Activated naive CD4-positive, alpha-beta T cell treated with anti-CD3 and anti-CD28 coated beads for 36 hours (primary cell): Measurements from ENCODE around the gene MS4A18. TPM values are rescaled to one million over a fixed set of nuclear protein-coding genes. Genes with fewer than 3 reads are reported as not detected.

Source experiments
- total RNA-seq, 2 experiments: library from RNA; stranded (reverse); gene quantifications; one replicate each; pipeline ENCODE4 v1.2.3, GENCODE V29; 2021

The MS4A18 gene
- total RNA-seq, 2 experiments from 2014 or later: not detected

Other genes starting within 250 kb of the MS4A18 start
- not detected for gene MS4A12, start 231.9 kb upstream of the MS4A18 start, total RNA-seq
- not detected for gene MS4A13, start 209.3 kb upstream of the MS4A18 start, total RNA-seq
- not detected for gene MS4A8, start 25.1 kb upstream of the MS4A18 start, total RNA-seq
- not detected for gene MS4A15, start 32.1 kb downstream of the MS4A18 start, total RNA-seq
- gene MS4A10, start 60.6 kb downstream of the MS4A18 start, total RNA-seq: not detected
- gene CCDC86, start 117.4 kb downstream of the MS4A18 start, total RNA-seq: 10 to 100 TPM; 38.8 to 41.2 TPM
- gene PTGDR2, start 131.2 kb downstream of the MS4A18 start, total RNA-seq: under 1 TPM; 0.14 to 0.17 TPM
- not detected for gene ZP1, start 142.8 kb downstream of the MS4A18 start, total RNA-seq
- 100 to 1,000 TPM; 108 to 119 TPM for gene PRPF19, start 181.9 kb downstream of the MS4A18 start, total RNA-seq
- 100 to 1,000 TPM in 1 of 2 experiments, 10 to 100 TPM in 1; 94.0 to 103 TPM for gene TMEM109, start 189.4 kb downstream of the MS4A18 start, total RNA-seq
- gene TMEM132A, start 199.7 kb downstream of the MS4A18 start, total RNA-seq: 1 to 10 TPM; 1.2 to 2.3 TPM
- gene SLC15A3, start 227.5 kb downstream of the MS4A18 start, total RNA-seq: 1 to 10 TPM; 5.6 to 5.8 TPM
- 100 to 1,000 TPM; 227 to 234 TPM for gene CD6, start 247.0 kb downstream of the MS4A18 start, total RNA-seq